GM23338 (cell line): ENCODE results near the gene MLKL.

Experiments
- CREB1 ChIP-seq: fragments of 250-450 bp; sonication (Bioruptor Pico); IDR thresholded peaks from 2 replicates; pipeline ENCODE4 v1.5.0; 2020; ENCODE audit warnings: low read depth, mild to moderate bottlenecking, moderate library complexity
- EZH2 ChIP-seq: fragments of 200-600 bp; sonication (generic); IDR thresholded peaks from one replicate; pipeline ENCODE4 v1.8.0; 2017; ENCODE audit warnings: antibody characterized with exemption, mild to moderate bottlenecking, low read depth; ENCODE audit not compliant: unreplicated experiment
- EZH2phosphoT487 ChIP-seq: fragments of 200-600 bp; sonication (generic); IDR thresholded peaks from one replicate; pipeline ENCODE4 v1.8.1; 2018; ENCODE audit warnings: antibody characterized with exemption; ENCODE audit not compliant: unreplicated experiment
- JUNB ChIP-seq: IDR thresholded peaks from one replicate; pipeline ENCODE4 v1.6.1; 2016; ENCODE audit warnings: antibody characterized with exemption; ENCODE audit not compliant: unreplicated experiment
- POLR2AphosphoS5 ChIP-seq: IDR thresholded peaks from 2 replicates; pipeline ENCODE4 v1.6.1; 2016; ENCODE audit warnings: antibody characterized with exemption, low read depth
- ZNF114 ChIP-seq: fragments of 250-450 bp; sonication (Bioruptor Pico); IDR thresholded peaks from 2 replicates; pipeline ENCODE4 v1.5.0; 2020; ENCODE audit warnings: mild to moderate bottlenecking, moderate library complexity
- ZNF331 ChIP-seq: fragments of 250-450 bp; sonication (Bioruptor Pico); IDR thresholded peaks from 2 replicates; pipeline ENCODE4 v1.5.0; 2020; ENCODE audit warnings: low read depth, mild to moderate bottlenecking, moderate library complexity
- TF ChIP-seq, protein P1 (sequence below), 2 experiments: fragments of 200-600 bp in 1 of 2; sonication (generic) in 1 of 2; conservative IDR thresholded peaks; 2 replicates each; pipeline versions ENCODE4 v1.5.1 to v1.6.1; 2016 to 2017; ENCODE audit warnings: antibody characterized with exemption in 2 of 2, low read depth in 2 of 2, mild to moderate bottlenecking in 2 of 2, moderate library complexity in 1 of 2
- TF ChIP-seq, protein P2 (sequence below): IDR thresholded peaks from one replicate; pipeline ENCODE4 v1.6.1; 2018; ENCODE audit warnings: antibody characterized with exemption; ENCODE audit not compliant: unreplicated experiment

DNA sequence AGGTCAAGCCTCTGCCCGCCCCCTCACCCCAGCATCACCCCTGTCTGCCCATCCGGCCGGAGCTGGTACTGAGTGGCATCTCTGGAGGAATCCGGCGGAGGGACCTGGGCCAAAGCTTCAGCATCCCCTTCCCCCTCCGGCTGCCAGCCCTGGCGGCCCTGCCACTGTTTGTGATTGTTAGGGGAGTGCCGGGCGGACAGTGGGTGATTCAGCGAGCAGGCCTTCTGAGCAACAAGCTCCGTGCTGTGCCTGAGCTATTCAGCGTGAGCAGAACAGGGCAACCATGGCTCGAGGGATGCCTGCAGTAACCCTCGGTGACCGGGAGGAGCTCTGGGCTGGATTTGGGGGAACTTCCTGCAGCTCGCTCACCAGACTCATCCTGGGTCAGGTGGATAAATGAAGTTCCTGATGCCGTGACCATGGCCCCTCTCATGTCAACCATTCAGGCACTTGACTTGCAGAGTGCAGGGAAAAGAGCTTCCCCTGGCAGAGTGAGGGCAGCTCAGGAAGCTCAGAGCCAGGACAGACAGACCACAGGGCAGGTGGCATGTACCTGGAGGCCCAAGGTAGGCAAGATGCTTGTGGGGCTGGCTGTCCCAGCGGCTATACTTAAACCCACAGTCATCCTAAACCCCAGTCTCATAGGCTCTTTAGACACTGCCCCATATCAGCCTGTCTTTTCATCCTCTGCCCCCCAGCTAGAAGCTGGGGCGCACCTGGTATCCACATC, 24.3 kb upstream of the MLKL start:
- TF ChIP-seq, protein P1, sequence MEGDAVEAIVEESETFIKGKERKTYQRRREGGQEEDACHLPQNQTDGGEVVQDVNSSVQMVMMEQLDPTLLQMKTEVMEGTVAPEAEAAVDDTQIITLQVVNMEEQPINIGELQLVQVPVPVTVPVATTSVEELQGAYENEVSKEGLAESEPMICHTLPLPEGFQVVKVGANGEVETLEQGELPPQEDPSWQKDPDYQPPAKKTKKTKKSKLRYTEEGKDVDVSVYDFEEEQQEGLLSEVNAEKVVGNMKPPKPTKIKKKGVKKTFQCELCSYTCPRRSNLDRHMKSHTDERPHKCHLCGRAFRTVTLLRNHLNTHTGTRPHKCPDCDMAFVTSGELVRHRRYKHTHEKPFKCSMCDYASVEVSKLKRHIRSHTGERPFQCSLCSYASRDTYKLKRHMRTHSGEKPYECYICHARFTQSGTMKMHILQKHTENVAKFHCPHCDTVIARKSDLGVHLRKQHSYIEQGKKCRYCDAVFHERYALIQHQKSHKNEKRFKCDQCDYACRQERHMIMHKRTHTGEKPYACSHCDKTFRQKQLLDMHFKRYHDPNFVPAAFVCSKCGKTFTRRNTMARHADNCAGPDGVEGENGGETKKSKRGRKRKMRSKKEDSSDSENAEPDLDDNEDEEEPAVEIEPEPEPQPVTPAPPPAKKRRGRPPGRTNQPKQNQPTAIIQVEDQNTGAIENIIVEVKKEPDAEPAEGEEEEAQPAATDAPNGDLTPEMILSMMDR (conservative IDR thresholded peaks at IDR 0.05; ENCODE audit: low read depth in 2 of 2): no peak
- TF ChIP-seq EZH2phosphoT487 (no peak), POLR2AphosphoS5 (no peak), CREB1 (CRISPR knock-in tag) (no peak), EZH2 (no peak), JUNB (no peak), ZNF114 (CRISPR knock-in tag) (no peak), ZNF331 (CRISPR knock-in tag) (no peak)
- TF ChIP-seq, protein P2, sequence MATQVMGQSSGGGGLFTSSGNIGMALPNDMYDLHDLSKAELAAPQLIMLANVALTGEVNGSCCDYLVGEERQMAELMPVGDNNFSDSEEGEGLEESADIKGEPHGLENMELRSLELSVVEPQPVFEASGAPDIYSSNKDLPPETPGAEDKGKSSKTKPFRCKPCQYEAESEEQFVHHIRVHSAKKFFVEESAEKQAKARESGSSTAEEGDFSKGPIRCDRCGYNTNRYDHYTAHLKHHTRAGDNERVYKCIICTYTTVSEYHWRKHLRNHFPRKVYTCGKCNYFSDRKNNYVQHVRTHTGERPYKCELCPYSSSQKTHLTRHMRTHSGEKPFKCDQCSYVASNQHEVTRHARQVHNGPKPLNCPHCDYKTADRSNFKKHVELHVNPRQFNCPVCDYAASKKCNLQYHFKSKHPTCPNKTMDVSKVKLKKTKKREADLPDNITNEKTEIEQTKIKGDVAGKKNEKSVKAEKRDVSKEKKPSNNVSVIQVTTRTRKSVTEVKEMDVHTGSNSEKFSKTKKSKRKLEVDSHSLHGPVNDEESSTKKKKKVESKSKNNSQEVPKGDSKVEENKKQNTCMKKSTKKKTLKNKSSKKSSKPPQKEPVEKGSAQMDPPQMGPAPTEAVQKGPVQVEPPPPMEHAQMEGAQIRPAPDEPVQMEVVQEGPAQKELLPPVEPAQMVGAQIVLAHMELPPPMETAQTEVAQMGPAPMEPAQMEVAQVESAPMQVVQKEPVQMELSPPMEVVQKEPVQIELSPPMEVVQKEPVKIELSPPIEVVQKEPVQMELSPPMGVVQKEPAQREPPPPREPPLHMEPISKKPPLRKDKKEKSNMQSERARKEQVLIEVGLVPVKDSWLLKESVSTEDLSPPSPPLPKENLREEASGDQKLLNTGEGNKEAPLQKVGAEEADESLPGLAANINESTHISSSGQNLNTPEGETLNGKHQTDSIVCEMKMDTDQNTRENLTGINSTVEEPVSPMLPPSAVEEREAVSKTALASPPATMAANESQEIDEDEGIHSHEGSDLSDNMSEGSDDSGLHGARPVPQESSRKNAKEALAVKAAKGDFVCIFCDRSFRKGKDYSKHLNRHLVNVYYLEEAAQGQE: no peak
